GM06990 (cell line): ENCODE results near the gene AQP5.

Source experiments
- DNase-seq: peaks from one replicate; pipeline ENCODE4 v3.0.0-alpha.2; 2011; ENCODE audit not compliant: insufficient read length; ENCODE audit errors: extremely low read depth
- H3K27me3 ChIP-seq: replicated peaks from 2 replicates; pipeline ENCODE4 v1.6.0; 2011; ENCODE audit warnings: low read length; ENCODE audit not compliant: control insufficient read depth, insufficient read depth
- H3K36me3 ChIP-seq: 2 replicates; pipeline ENCODE4 v1.5.1; 2011; ENCODE audit warnings: low read length; ENCODE audit not compliant: control insufficient read depth, insufficient read depth
- H3K4me3 ChIP-seq: replicated peaks from 2 replicates; pipeline ENCODE4 v1.5.1; 2011; ENCODE audit warnings: low read depth, mild to moderate bottlenecking, control low read depth, low read length
- CTCF ChIP-seq: IDR thresholded peaks from 2 replicates; pipeline ENCODE4 v1.5.1; 2011; ENCODE audit warnings: low read length, control low read depth, mild to moderate bottlenecking, inconsistent platforms; ENCODE audit not compliant: insufficient read depth, poor library complexity, severe bottlenecking

AQP5 gene

GRCh38 chr12:49934505-49934904, 27.2 kb upstream of the AQP5 start:
- Histone ChIP-seq H3K4me3 (no peak overlapping the region), H3K36me3 (no peaks in the 10 kb centered on the region), H3K27me3 (no peaks in the 10 kb centered on the region)
- no peak for TF ChIP-seq CTCF
- no peak for DNase-seq

- Histone ChIP-seq H3K36me3 (no peaks in the 10 kb centered on the region), H3K4me3 (no peak overlapping the region), H3K27me3 (no peaks in the 10 kb centered on the region)
- DNase-seq: no peak
- TF ChIP-seq CTCF: no peak
These were observed 24.7 kb upstream of the AQP5 start for GRCh38 chr12:49936925-49937324.

- H3K4me3 ChIP-seq: no peak overlapping the region
- H3K36me3 ChIP-seq: no peaks in the 10 kb centered on the region
- DNase-seq: no peak
- H3K27me3 ChIP-seq: no peaks in the 10 kb centered on the region
- no peak for TF ChIP-seq CTCF
These were observed 23.9 kb upstream of the AQP5 start for GRCh38 chr12:49937639-49938300.

- H3K4me3 ChIP-seq: no peak overlapping the region
- no peak for DNase-seq
- no peaks in the 10 kb centered on the region for H3K27me3 ChIP-seq
- no peaks in the 10 kb centered on the region for H3K36me3 ChIP-seq
- TF ChIP-seq CTCF: no peak
These were observed 22.4 kb upstream of the AQP5 start for GRCh38 chr12:49939307-49939706.

- no peak overlapping the region for H3K4me3 ChIP-seq
- DNase-seq: no peak
- H3K36me3 ChIP-seq: no peaks in the 10 kb centered on the region
- no peaks in the 10 kb centered on the region for H3K27me3 ChIP-seq
- no peak for TF ChIP-seq CTCF
These were observed 22.0 kb upstream of the AQP5 start for GRCh38 chr12:49939707-49940106.
